Memory B cell (primary cell): ENCODE data around the gene ELMOD3.

Experiments used
- ATAC-seq: fragments of 150-1000 bp; cut with Tn5 transposase; 2 replicates; pipeline ENCODE4 v1.10.0; 2021; ENCODE audit warnings: low read depth, mild to moderate bottlenecking, moderate library complexity
- DNase-seq, 2 donors: peaks; one replicate each; pipeline ENCODE4 v3.0.0; 2022; ENCODE audit warnings: low spot score in 2 of 2
- H3K27ac Mint-ChIP-seq: one replicate; pipeline ENCODE4 v1.8.0; 2022; ENCODE audit warnings: mild to moderate bottlenecking, moderate library complexity, mixed read lengths
- H3K27me3 Mint-ChIP-seq: one replicate; pipeline ENCODE4 v1.8.0; 2022; ENCODE audit warnings: mixed read lengths
- H3K36me3 Mint-ChIP-seq: one replicate; pipeline ENCODE4 v1.8.0; 2022; ENCODE audit warnings: mild to moderate bottlenecking, mixed read lengths
- H3K4me1 Mint-ChIP-seq: one replicate; pipeline ENCODE4 v1.8.0; 2022; ENCODE audit warnings: mixed read lengths
- H3K4me3 Mint-ChIP-seq: one replicate; pipeline ENCODE4 v1.8.0; 2022; ENCODE audit warnings: mild to moderate bottlenecking, moderate library complexity, mixed read lengths
- H3K9me3 Mint-ChIP-seq: one replicate; pipeline ENCODE4 v1.8.0; 2022; ENCODE audit warnings: mixed read lengths

The ELMOD3 gene

DNA sequence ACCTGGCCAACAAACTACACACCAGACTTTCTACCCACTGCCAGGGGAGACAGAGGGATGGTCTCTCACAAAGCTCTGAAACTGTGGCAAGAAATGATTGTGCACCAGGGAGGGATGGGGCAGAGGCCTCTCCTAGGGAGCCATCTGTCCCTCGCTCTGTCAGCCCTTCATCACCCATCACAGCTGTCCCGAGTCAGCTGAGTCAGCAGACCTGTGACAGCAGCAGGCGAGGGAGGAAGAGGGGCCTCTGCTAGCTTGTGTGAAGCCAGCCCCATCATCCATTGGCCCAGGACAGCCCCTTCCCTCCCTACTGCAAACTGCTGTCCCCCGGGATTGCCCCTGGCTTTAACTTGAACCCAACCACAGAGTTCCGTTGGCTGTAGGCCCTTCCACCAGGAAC, 69.0 kb downstream of the ELMOD3 start:
- H3K36me3 Mint-ChIP-seq, result no peaks in the 10 kb centered on the region
- no peak overlapping the region for H3K4me3 Mint-ChIP-seq
- DNase-seq (no peak), ATAC-seq (no peak)
- H3K27ac Mint-ChIP-seq, result no peak overlapping the region
- peaks cover 13% of the 10 kb centered on the region for H3K4me1 Mint-ChIP-seq
- H3K27me3 Mint-ChIP-seq, result no peaks in the 10 kb centered on the region
- no peaks in the 10 kb centered on the region for H3K9me3 Mint-ChIP-seq

DNA sequence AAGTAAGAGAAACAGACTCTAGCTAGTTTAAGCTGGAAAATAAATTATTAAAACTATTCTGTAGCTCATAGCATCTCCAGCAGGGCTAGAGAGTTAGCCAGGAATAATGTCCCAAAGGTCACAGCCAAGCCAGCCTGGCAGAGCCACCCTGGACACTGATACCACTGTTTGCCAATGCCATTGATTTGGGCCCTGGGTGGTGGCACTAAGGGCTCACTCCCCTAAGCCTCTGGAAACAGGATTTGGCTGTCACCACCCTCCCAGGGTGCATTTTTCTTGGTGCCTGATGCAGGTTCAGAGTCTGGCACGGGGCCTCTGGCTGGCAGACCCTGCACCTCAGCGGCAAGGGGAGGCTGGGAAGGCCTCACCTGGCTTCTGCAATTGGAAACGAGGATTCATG, 71.0 kb downstream of the ELMOD3 start:
- H3K4me1 Mint-ChIP-seq, result peaks cover 4% of the 10 kb centered on the region
- H3K9me3 Mint-ChIP-seq, result no peaks in the 10 kb centered on the region
- H3K27me3 Mint-ChIP-seq, result no peaks in the 10 kb centered on the region
- no peak for ATAC-seq
- H3K27ac Mint-ChIP-seq, result no peak overlapping the region
- H3K4me3 Mint-ChIP-seq, result no peak overlapping the region
- no peak for DNase-seq
- H3K36me3 Mint-ChIP-seq, result no peaks in the 10 kb centered on the region

DNA sequence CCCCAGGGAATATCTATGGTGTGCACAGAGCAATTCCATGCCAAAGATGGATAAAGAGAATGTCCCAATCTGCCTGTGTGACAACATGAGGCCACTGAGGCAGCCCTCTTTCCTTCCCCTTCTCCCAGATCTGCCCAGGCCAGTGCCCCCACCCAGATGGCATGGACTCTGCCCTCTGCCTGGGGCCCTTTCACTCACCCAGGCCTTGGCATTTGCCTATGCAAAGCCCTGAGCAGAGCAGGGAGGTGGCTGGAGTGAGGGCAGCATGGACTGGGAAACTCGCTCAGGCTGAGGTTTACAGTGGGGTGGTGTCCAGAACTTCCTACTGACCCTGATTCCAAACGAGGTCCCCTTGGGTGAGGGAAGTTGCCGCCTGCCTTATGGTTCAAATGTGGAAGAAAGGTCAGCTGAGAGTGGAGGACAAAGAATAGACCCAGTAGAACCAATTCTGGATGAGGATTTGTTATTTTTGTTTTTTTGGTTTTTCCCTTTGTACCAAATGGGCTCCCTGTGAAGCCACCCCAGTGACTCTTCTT, 72.8 kb downstream of the ELMOD3 start:
- Mint-ChIP-seq H3K36me3 (no peaks in the 10 kb centered on the region), H3K4me3 (no peak overlapping the region), H3K27ac (no peak overlapping the region), H3K27me3 (no peaks in the 10 kb centered on the region), H3K9me3 (no peaks in the 10 kb centered on the region), H3K4me1 (no peaks in the 10 kb centered on the region)
- ATAC-seq (no peak), DNase-seq (no peak)

DNA sequence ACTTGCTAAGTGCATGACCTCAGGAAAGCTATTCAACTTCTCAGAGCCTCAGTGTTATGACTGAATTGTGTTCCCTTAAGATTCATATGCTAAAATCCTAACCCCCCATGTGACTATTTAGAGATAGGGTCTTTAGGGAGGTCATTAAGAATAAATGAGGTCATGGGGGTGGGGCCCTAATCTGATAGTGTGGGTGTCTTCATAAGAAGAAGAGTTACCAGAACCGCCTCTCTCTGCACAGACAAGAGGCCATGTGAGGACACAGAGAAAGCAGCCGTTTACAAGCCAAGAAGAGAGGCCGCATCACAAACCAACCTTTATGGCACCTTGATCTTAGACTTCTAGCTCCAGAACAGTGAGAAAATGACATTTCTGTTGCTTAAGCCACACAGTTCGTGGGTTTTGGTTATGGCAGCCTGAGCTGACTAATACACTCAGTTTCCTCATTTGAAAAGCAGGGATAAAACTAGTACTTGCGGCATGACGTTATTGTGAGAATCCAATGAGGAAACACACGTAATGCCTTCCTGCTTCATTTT, 73.8 kb downstream of the ELMOD3 start:
- no peak for ATAC-seq
- no peaks in the 10 kb centered on the region for H3K9me3 Mint-ChIP-seq
- DNase-seq, result no peak
- H3K27ac Mint-ChIP-seq, result no peak overlapping the region
- no peak overlapping the region for H3K4me3 Mint-ChIP-seq
- no peaks in the 10 kb centered on the region for H3K27me3 Mint-ChIP-seq
- no peaks in the 10 kb centered on the region for H3K36me3 Mint-ChIP-seq
- no peaks in the 10 kb centered on the region for H3K4me1 Mint-ChIP-seq

DNA sequence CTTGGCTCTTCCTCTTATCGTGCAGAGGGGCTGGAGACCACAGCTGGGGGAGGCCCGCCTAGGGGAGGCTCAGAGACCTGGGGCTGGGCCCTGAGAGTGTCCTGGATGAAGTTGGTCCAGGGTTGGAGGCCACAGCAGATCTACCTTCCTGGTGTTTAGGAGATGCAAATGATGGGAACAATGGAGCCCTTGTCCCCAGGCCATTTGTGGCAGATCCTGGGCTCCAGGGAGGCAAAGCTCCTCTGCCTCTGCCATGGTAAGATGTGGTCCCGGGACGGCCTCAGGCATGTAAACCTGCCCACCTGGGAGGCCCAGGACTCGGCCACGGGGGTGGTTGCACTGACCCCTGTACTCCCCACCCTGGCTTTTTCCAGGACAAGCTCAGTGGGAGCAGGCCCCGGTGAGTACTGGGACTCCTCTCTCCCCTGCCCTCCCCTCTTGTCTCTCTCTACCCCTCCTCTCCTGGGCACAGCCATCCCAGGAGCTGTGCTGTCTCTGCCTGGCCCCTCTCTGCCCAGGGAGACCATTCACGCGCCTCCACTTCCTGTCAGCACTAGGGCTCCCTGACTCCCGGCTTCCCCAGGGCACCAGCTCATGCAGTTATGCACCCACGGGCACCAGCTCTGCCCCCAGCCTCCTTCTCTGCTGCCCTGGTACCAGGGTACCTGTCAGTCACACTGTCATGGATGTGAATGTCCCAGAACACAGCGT, 74.8 kb downstream of the ELMOD3 start:
- ATAC-seq, result no peak
- Mint-ChIP-seq H3K27me3 (no peaks in the 10 kb centered on the region), H3K4me1 (no peaks in the 10 kb centered on the region), H3K4me3 (no peak overlapping the region), H3K9me3 (no peaks in the 10 kb centered on the region), H3K27ac (no peak overlapping the region), H3K36me3 (no peaks in the 10 kb centered on the region)
- no peak for DNase-seq

DNA sequence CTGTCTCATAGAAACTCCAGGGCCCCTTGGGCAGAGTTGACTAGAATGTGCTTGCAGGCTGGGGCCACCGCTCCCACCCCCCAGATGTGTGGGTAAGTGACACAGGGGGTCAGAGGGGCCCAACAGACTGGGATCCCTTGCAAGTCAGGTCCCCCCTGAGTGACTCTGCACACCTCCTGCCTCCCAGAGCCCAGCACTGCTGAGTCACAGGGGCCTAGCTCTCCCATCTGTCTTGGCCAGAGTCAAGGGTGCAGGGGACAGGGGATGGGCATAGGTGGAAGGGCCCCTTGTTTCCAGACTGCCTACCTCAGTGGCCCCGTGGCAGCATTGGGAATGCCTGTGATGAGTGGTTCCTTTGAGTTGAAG, 75.3 kb downstream of the ELMOD3 start:
- no peak for DNase-seq
- Mint-ChIP-seq H3K36me3 (no peaks in the 10 kb centered on the region), H3K27ac (no peak overlapping the region), H3K4me3 (no peak overlapping the region), H3K9me3 (no peaks in the 10 kb centered on the region), H3K4me1 (no peaks in the 10 kb centered on the region), H3K27me3 (no peaks in the 10 kb centered on the region)
- no peak for ATAC-seq

DNA sequence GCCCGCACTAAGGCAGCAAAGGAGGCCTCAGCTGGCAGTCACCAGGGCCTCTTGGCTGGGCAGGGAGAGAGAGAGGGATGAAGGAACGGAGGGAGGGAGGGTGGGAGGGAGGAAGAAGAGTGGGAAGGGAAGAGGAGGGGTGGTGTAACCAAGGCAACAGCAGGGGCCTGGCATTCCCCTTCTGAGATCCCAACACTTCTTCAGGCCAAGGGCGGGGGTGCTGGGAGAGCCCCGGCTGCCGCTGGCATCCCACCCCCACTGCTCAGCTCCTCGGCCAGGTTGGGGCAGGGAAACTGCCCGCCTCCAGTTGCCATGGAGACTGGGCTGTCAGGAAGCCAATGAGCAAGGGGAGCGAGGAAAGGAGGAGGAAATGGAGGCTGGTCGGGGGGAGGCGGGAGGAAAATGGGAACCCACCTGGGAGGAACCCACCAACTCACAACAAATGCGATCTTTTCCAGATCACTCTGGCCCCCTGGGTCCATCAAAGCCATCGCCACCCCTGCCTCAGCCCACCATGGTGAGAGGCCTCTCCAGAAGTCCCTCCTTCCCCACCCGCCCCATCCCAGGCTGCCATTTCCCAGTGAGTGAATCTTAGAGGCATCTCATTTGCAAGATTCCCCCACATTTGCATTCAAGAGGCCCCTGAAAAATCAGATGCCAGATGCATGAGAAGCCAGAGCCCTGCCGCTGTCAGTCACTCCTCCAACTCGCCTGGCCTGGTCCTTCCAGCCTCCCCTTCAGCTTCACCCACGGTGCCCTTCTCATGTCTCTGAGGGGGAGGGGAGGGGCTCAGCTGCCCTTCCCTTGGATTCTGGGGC, 76.4 kb downstream of the ELMOD3 start:
- DNase-seq (no peak), ATAC-seq (no peak)
- H3K4me1 Mint-ChIP-seq, result no peaks in the 10 kb centered on the region
- H3K36me3 Mint-ChIP-seq, result no peaks in the 10 kb centered on the region
- no peaks in the 10 kb centered on the region for H3K27me3 Mint-ChIP-seq
- no peak overlapping the region for H3K27ac Mint-ChIP-seq
- H3K4me3 Mint-ChIP-seq, result no peak overlapping the region
- H3K9me3 Mint-ChIP-seq, result no peaks in the 10 kb centered on the region

DNA sequence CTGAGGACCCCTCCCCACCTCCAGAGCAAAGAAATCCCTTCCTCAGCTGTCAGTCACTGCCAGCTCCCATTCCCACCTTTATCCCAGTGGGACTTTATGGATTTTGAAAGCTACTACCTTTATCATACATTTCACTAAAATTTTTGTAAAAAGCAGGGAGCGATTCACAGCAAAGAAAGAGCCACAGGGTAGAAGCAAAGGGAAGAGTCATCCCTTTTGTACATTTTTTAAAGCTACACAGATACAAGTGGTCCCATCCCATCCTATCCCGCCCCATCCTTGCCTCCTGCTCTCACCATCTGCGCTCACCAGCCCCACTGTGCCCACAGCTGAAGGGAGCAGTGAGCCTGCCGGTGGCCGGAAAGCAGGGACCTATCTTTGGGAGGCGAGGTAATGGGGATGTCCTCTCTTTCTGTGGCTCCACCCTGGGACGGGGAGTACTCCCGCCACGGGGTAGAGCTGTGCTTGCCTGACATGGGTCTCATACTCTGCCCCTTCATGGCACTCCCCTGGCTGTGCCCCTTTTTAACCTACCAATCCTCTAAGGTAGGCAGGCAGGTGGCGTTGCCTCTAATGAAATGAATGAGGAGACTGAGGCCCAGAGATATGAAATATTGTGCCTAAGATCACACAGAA, 77.1 kb downstream of the ELMOD3 start:
- no peaks in the 10 kb centered on the region for H3K36me3 Mint-ChIP-seq
- H3K9me3 Mint-ChIP-seq, result no peaks in the 10 kb centered on the region
- no peak overlapping the region for H3K4me3 Mint-ChIP-seq
- H3K27me3 Mint-ChIP-seq, result no peaks in the 10 kb centered on the region
- ATAC-seq, result no peak
- H3K27ac Mint-ChIP-seq, result no peak overlapping the region
- H3K4me1 Mint-ChIP-seq, result peaks cover 6% of the 10 kb centered on the region
- no peak for DNase-seq

DNA sequence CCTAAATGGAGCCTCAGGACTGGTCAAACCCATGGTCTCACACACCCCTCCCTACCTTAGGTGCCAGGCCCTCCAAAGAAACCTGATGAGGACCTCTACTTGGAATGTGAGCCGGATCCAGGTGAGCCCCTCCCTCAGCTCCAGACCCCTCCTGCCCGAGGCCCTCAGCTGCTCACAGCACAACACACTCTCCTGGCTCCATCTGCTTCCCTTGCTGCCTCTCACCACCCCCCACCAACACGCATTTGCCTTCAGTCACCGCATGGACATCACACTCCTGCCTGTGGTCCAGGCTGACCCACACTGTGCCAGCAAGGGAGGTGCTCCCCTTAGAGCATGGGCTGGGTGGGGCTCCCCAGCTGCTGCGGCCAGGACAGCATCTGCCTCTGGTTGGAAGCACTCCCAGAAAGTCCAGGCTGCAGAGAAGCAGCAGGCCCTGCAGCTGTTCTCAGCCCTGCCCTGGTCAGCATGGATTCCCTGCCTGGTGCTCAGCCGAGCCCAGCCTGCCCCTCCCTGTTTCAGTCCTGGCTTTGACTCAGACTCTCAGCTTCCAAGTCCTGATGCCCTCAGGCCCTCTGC, 79.0 kb downstream of the ELMOD3 start:
- DNase-seq, result no peak
- Mint-ChIP-seq H3K27me3 (no peaks in the 10 kb centered on the region), H3K4me1 (peaks cover 20% of the 10 kb centered on the region), H3K9me3 (no peaks in the 10 kb centered on the region), H3K4me3 (no peak overlapping the region), H3K36me3 (no peaks in the 10 kb centered on the region), H3K27ac (no peak overlapping the region)
- no peak for ATAC-seq

DNA sequence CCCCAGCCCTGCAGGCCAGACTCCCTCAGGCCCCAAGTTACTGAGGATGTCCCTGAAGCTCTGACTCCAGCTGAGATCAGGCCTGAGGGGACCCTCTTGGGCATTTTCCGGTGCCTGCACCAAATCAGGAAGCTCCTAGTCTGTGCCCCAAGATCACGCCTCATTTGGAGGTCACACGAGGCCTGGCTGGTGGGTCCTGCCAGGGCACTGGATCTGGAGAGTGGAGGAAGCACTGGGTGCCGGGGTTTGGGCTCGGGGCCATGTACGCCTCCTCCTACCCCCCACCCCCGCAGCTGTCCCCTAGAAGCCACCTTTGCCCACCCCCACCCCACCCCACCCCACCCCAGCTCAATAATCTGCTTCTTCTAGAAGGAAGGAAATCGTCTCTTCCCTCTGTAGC, 80.1 kb downstream of the ELMOD3 start:
- no peak overlapping the region for H3K27ac Mint-ChIP-seq
- H3K9me3 Mint-ChIP-seq, result no peaks in the 10 kb centered on the region
- DNase-seq (no peak), ATAC-seq (no peak)
- peaks cover 20% of the 10 kb centered on the region for H3K4me1 Mint-ChIP-seq
- no peaks in the 10 kb centered on the region for H3K36me3 Mint-ChIP-seq
- no peaks in the 10 kb centered on the region for H3K27me3 Mint-ChIP-seq
- no peak overlapping the region for H3K4me3 Mint-ChIP-seq

DNA sequence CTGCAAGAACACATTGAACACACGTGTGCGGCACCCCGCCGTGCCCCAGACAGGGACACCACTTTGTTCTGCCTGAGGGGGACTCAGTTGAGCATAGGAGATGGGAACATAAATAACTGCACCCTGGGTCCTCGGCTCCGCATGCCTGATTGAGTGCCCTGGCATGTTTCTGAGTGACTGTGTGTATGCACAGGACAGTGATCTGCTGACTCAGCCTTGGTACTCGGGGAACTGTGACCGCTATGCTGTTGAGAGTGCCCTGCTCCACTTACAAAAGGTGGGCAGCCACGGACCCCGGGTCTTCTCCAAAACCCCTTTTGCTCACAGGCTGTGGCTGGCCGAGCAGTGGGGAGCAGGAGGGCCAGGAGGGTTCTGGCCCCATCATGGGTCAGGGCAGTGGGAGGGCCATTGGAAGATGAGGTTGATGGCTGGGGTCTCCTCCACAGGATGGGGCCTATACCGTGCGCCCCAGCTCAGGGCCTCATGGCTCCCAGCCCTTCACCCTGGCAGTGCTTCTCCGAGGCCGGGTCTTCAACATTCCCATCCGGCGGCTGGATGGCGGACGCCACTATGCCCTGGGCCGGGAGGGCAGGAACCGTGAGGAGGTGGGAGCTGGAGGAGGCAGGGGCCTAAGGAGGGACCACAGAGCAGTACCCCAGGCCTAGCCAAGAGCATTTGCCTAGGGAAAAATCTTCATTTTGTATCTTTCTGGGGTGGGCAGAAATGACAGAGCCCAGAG, 80.8 kb downstream of the ELMOD3 start:
- Mint-ChIP-seq H3K9me3 (no peaks in the 10 kb centered on the region), H3K27me3 (no peaks in the 10 kb centered on the region), H3K4me1 (peaks cover 20% of the 10 kb centered on the region), H3K36me3 (no peaks in the 10 kb centered on the region), H3K4me3 (no peak overlapping the region), H3K27ac (no peak overlapping the region)
- DNase-seq (no peak), ATAC-seq (no peak)

DNA sequence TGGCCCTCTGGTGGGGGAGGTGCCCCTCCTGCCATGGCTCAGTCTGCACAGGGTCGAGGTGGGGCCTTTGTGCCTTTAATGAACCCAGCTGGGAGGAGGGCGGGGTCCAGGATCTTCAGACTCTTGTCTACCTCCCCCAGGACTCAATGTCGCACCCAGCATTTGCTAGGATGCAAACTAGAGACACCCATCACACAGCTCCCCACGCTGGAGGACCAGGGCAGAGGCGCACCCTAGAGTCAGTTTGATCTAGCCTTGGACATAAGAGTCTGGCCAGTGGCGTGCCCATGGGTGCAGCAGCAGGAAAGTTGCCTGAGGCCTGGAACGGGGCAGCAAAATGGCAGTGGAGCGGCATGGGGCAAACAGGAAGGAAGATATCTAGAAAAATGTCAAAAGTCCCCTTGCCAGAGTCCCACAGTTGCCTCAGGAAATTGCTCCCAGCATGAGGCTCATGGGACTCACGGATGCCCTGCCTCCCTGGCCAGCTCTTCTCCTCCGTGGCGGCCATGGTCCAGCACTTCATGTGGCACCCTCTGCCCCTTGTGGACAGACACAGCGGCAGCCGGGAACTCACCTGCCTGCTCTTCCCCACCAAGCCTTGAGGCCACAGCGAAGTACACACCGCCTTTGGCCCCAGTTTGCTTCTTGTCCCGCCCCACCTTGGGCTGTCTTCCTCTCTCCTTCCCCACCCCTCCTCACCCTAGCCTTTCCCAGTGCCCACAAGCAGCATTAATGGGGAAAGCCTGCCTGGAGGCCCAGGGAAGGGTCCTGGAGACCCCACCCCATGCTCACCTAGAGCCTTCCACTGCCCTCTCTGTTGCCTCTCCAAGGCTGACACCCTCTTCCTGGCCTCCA, 81.6 kb downstream of the ELMOD3 start:
- H3K27ac Mint-ChIP-seq, result no peak overlapping the region
- H3K4me3 Mint-ChIP-seq, result peak overlapping the region; percentile 92
- DNase-seq, result no peak

More for the DNA sequence above, 81.6 kb downstream of the ELMOD3 start:
- no peaks in the 10 kb centered on the region for H3K27me3 Mint-ChIP-seq
- H3K9me3 Mint-ChIP-seq, result no peaks in the 10 kb centered on the region
- no peaks in the 10 kb centered on the region for H3K36me3 Mint-ChIP-seq
- H3K4me1 Mint-ChIP-seq, result peaks cover 20% of the 10 kb centered on the region
- ATAC-seq, result no peak
